ENCODE data around the gene RTL1. TPM values are rescaled to one million over a fixed set of nuclear protein-coding genes. Genes with fewer than 3 reads are reported as not detected.
A peak's percentile ranks its signal among the peaks of the same experiment; 100 is the strongest.

RTL1 gene
- polyA plus RNA-seq, 6 donors from 2014 or later = not detected

DNA sequence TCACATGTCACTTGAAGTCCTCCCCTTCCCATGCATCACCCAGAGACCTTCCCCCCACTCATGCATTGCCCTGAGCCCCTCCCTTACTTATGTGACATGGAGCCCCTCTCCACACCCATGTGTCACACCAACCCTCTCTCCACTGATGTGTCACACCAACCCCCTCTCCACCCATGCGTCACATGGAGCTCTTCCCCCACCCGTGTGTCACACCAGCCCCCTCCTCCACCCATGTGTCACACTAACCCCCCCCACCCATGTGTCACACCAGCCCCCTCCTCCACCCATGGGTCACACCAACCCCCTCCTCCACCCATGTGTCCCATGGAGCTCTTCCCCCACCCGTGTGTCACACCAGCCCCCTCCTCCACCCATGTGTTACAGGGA, 30.4 kb downstream of the RTL1 start:
- Mint-ChIP-seq H3K27ac (peak overlapping the region in 1 of 6 donors; percentile 59), H3K27me3 (peaks cover 0 to 10% (median 4%) of the 10 kb centered on the region in 3 donors)
- no peak for ATAC-seq (ENCODE audit: low read depth in 2 of 2)

DNA sequence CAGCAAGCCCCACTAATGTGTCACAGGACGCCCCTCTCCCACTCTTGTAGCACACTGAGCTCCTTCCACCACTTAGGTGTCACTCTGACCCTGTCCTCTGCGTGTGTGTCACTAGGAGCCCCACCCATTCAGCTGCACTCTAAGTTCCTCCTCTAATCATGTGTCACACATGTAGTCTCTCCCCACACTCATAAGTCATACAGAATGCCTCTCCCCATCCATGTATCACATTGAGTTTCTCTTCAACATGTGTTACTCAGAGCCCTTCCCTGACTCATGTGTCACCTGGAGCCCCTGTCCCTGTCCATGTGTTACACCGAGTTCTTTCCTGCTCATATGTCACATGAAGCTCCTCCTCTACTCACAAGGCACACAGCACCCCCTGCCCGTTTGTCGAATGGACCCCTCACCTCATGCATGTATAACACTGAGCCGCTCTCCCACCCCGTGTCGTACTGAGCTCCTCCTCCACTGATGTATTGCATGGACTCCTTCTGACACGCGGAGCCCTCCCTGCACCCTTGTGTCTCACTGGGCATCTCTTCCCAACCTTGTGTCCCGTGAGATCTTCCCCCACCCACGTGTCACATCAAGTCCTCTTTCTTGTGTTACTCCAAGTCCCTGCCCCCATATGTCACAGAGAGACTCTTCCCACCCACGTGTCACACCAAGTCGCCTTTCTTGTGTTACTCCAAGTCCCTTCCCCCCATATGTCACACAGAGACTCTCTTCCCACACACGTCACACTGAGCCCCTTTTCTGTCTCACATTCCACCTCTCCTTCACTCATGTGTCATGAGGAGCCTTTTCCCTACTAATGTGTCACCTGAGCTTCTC, 31.0 kb downstream of the RTL1 start:
- peaks cover 0 to 4% (median 0%) of the 10 kb centered on the region in 3 donors for H3K27me3 Mint-ChIP-seq
- ATAC-seq (ENCODE audit: low read depth in 2 of 2) (no peak), DNase-seq (no peak)
- no peaks in the 10 kb centered on the region for H3K36me3 Mint-ChIP-seq
- H3K4me3 Mint-ChIP-seq = no peak overlapping the region
- H3K4me1 Mint-ChIP-seq = peaks cover 0 to 7% (median 3%) of the 10 kb centered on the region in 3 donors
- no peak overlapping the region for H3K27ac Mint-ChIP-seq
- peaks cover 0 to 10% (median 2%) of the 10 kb centered on the region in 7 donors for H3K9me3 Mint-ChIP-seq

More for the DNA sequence above, 30.4 kb downstream of the RTL1 start:
- Mint-ChIP-seq H3K36me3 (no peaks in the 10 kb centered on the region), H3K4me1 (peaks cover 0 to 7% (median 3%) of the 10 kb centered on the region in 3 donors), H3K9me3 (peaks cover 0 to 10% (median 2%) of the 10 kb centered on the region in 7 donors), H3K4me3 (no peak overlapping the region)
- DNase-seq = no peak

DNA sequence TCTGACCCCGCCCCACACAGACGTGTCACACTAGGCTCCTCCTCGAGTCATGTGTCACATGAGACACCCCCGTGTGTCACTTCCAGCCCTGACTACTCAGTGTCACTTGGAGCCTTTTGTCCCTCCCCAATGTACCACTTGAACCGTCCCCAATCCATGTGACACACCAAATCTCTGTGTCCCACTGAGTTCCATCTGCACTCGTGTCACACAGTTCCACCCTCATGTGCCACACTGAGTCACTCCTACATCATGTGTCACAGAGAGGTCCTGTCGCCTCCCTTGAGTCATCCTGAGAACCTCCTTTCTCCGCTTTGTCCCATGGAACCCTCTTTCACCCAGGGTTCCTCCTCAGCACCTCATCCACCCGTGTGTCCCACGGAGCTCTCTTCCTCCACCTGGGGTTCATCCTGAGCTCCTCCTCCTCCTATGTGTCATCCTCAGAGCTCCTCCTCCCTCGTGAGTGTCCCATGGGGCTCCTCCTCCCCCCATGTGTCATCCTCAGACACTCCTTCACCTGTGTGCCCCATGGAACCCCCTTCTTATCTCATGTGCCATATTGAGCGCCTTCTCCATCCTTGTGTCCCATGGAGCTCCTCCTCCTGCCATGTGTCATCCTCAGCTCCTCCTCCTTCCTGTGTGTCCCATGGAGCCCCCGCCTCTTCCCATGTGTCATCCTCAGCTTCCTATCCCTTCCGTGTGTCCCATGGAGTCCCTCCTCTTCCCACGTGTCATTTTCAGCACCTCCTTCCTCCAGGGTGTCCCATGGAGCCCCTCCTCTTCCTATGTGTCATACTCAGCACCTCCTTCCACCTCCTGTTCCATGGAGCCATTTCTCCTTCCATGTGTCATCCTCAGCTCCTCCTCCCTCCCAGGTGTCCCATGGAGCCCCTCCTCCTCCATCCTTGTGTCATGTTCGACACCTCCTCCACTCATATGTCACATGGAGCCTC, 32.0 kb downstream of the RTL1 start:
- DNase-seq = no peak
- Mint-ChIP-seq H3K9me3 (peaks cover 0 to 10% (median 2%) of the 10 kb centered on the region in 7 donors), H3K27ac (peak overlapping the region in 1 of 6 donors; percentile 52), H3K4me1 (peaks cover 0 to 7% (median 3%) of the 10 kb centered on the region in 3 donors), H3K27me3 (no peaks in the 10 kb centered on the region), H3K36me3 (no peaks in the 10 kb centered on the region), H3K4me3 (peak overlapping the region in 1 of 8 donors; percentile 71)
- no peak for ATAC-seq (ENCODE audit: low read depth in 2 of 2)

DNA sequence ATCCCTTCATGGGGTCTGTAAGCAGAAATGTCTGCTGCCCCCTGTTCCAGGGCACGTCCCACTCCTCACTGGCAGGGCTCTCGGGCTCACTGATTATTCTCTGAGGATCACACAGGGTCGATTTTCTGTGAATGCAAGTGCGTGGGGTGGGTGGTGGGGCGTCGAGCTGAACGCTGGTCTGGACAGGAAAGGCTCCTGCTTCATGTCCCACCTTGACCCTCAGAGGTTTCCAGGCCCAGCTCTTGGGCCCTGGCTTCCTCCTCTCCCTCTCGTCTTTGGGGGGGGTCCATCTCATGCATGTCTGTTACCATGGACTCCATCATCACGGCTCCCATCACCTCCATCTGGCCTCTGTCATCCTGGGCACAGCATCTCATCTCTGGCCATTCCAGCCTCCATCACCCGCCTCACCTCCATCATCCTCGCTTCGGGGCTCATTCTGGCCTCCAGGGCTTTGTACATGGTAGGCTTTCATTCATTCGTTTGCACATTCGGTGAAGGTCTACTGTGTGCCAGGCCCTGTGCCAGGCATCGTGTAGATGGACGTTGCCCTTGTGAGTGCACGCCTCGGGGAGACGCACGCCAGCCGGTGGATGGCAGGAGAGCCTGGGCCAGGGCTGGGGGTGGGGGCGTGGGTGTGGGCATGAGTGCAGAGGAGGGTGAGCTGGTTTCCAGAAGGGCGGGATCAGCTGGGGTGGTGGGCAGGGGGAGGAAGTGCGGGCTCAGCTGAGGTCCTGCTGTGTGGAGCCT, 34.7 kb downstream of the RTL1 start:
- H3K27me3 Mint-ChIP-seq = no peaks in the 10 kb centered on the region
- no peak overlapping the region for H3K27ac Mint-ChIP-seq
- ATAC-seq (ENCODE audit: low read depth in 2 of 2) (no peak), DNase-seq (no peak)
- H3K9me3 Mint-ChIP-seq = peaks cover 0 to 10% (median 2%) of the 10 kb centered on the region in 7 donors
- no peak overlapping the region for H3K4me3 Mint-ChIP-seq
- no peaks in the 10 kb centered on the region for H3K36me3 Mint-ChIP-seq
- peaks cover 0 to 7% (median 3%) of the 10 kb centered on the region in 3 donors for H3K4me1 Mint-ChIP-seq

DNA sequence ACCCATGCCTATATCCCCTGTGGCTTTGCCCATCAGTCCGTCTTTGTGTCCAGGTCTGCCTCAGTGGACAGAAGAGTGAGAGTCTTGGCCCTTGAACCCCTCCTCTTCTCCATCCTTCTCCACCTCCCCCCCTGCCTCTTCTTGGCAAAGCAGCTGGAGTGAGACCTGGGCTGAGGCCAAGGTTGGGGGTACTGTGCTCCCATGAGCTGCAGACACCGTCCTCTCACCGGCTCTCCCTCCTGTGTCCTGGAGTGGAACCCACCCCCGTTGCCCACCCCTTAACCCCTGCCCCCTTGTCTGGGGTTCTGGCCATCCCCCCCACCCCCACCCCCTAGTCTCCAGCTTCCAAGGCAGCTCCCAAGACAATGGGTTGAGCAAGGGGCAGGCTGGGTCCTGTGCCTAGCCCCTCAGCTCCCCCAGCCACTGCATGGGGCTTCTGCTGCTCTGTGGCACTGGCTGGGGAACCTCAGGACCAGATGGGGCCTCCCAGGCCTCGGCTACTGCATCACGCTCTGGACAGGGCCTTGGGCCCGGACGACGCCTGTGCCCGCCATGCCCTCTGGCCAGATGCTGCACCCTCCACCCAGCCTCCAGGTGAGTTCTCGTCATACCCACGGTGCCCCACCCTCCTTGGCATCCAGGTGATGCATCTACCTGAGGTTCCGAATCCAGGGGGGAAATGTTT, 35.7 kb downstream of the RTL1 start:
- peaks cover 0 to 4% (median 3%) of the 10 kb centered on the region in 3 donors for H3K4me1 Mint-ChIP-seq
- H3K9me3 Mint-ChIP-seq = peaks cover 0 to 10% (median 1%) of the 10 kb centered on the region in 7 donors

DNA sequence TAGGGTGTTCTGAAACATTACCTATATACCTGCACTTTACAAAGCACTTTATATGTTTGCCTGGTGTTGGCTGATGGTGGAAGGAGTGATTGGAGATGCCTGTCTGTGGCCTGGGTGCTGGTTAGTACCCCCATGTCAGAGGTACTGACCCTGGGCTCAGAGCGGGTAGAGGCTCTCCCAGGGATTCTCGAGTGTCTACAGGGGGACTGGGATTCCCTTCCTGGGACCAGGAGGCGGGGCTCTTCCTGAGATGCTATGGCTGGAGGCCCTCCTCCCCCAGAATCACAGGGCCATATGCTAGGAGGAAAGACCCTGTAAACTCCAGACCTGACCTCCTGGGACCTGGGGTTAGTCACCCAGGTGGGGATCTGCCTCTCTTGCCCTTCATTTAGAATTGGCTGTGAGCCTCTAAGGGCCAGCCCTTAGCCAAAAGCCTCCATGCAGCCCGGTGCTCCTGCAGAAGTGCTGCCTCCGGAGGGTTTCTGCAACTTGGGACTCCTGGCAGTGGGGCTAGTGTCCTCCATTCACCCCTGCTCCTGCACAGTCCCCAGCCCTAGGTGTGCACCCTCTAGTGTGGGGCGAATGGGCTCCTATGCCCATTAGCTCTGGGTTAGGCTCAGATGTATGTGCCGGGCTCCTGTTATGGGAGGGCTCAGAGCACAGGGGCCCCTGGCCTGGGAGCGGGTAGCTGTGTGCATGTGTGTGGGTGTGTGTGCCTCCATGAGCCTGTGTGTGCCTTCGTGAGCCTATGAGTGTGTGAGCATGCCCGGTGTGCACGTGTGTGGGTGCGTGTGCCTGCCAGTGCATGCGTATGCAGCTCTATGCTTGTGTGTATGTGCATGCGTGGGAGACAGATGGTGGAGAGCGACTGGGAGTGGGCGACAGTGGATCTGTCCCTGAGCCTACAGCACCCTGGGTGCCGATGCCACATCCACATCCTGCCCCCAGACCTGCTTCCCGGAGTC, 36.6 kb downstream of the RTL1 start:
- no peak for ATAC-seq (ENCODE audit: low read depth in 2 of 2)
- no peak for DNase-seq
- peaks cover 0 to 4% (median 0%) of the 10 kb centered on the region in 3 donors for H3K27me3 Mint-ChIP-seq
- H3K4me1 Mint-ChIP-seq = peaks cover 0 to 7% (median 4%) of the 10 kb centered on the region in 3 donors
- H3K4me3 Mint-ChIP-seq = no peak overlapping the region
- peaks cover 0 to 8% (median 1%) of the 10 kb centered on the region in 7 donors for H3K9me3 Mint-ChIP-seq
- no peak overlapping the region for H3K27ac Mint-ChIP-seq
- no peaks in the 10 kb centered on the region for H3K36me3 Mint-ChIP-seq

More for the DNA sequence above, 35.7 kb downstream of the RTL1 start:
- Mint-ChIP-seq H3K27ac (no peak overlapping the region), H3K27me3 (no peaks in the 10 kb centered on the region), H3K36me3 (no peaks in the 10 kb centered on the region), H3K4me3 (no peak overlapping the region)
- DNase-seq (no peak), ATAC-seq (ENCODE audit: low read depth in 2 of 2) (no peak)

DNA sequence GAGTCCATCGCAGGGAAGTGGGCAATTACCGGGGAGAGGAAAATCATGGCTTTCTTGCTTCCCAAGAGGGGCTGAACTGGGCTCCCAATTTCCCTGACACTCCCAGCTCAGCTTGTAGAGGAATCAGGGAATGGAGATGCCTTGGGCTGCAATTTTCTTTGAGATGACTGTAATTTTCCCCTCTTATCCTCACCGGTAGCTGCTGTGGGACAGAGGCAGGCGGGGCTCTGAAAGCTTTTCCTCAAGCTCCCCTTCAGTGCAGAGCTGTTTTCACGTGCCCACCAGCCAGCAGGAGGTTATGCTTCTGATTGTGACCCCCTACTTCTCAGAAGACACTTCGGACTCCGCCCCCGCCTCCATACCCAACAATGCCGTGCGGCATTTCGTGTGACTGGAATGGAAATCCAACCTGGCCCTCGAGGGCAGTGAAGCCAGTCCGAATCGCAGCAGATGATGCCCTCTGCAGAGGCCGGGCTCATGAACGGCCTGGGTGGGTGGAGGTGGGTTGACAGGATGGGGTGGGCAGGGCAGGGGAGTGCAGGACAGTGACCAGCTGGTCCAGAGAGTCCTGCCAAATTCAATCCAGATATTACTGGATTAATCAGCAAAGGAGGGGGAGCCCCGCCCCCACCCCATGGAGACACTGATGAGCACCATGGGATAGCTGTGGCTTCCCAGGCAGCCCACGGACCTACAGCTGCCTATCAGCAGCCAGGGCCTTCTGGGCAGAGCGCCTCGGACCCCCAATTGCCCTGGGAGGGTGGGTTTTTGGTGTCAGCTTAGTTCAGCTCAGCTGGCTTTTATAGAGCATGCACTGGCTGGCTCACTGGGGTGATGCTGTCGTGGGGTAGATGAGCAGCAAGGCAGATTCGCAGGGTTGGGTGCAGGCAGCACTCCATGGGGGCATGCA, 37.6 kb downstream of the RTL1 start:
- ATAC-seq (ENCODE audit: low read depth in 2 of 2) (no peak), DNase-seq (no peak)
- H3K36me3 Mint-ChIP-seq = no peaks in the 10 kb centered on the region
- peaks cover 0 to 7% (median 0%) of the 10 kb centered on the region in 3 donors for H3K27me3 Mint-ChIP-seq
- no peak overlapping the region for H3K27ac Mint-ChIP-seq
- H3K9me3 Mint-ChIP-seq = peaks cover 0 to 7% (median 0%) of the 10 kb centered on the region in 7 donors
- H3K4me1 Mint-ChIP-seq = peaks cover 0 to 6% (median 0%) of the 10 kb centered on the region in 3 donors
- H3K4me3 Mint-ChIP-seq = no peak overlapping the region

DNA sequence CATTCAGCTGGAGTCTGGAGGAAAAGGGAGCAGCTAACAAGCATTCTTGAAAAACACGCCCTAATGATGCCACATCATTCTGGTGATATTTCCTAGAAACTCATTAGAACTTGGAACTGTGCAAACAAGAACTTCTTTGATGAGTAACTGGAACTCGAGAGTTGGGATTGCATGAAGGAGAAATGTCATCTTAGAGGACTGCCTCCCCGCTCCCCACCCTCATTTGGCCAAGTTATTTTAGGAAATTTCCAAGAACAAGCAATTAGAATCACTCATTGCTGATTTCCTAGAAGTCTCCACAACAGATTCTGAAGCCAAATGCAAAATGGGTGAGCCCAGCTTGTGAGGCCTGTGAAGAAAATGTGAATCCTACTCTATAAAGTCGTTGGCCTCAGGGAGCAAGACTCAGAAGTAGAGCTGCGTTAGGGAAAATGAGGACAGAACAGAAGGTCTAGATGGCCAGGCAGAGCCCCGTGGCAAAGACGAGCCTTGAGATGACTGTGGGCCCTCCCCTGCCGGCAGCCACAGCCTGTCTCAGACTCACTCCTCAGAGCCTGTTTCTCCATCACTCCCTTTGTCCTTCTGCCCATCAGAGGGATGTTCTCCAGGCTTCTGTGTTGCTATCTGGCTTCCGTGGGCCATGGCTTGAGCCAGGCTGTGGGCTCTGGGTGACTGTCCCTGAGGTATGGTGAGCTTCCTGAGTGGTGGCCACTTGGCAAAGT, 38.4 kb downstream of the RTL1 start:
- peaks cover 0 to 6% (median 0%) of the 10 kb centered on the region in 3 donors for H3K4me1 Mint-ChIP-seq
- no peak overlapping the region for H3K4me3 Mint-ChIP-seq
- DNase-seq (no peak), ATAC-seq (ENCODE audit: low read depth in 2 of 2) (no peak)
- peaks cover 0 to 7% (median 0%) of the 10 kb centered on the region in 7 donors for H3K9me3 Mint-ChIP-seq
- H3K27me3 Mint-ChIP-seq = peaks cover 0 to 10% (median 8%) of the 10 kb centered on the region in 3 donors
- H3K36me3 Mint-ChIP-seq = no peaks in the 10 kb centered on the region
- H3K27ac Mint-ChIP-seq = no peak overlapping the region

DNA sequence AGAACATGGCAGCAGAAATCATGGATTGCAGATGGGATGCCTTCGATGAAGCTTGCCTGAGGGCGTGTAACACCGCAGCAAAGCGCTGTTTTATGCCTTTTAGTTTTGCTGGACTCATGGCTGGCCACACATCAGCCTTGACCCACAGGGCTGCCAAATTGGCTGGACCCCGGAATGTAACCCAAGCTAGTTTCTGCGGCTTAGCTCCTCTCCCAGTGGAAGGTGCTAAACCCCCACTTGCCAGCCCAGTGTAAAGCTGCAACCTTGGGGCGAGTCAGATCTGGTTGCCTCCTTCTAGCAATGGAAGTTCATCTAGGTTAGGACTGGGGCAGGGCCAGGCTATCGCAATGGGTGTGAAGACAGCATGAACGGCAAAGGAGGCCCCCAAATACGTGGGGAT, 39.3 kb downstream of the RTL1 start:
- H3K27me3 Mint-ChIP-seq = peaks cover 0 to 15% (median 13%) of the 10 kb centered on the region in 3 donors
- H3K4me1 Mint-ChIP-seq = peaks cover 0 to 6% (median 0%) of the 10 kb centered on the region in 3 donors
- DNase-seq = no peak
- peaks cover 0 to 7% (median 0%) of the 10 kb centered on the region in 7 donors for H3K9me3 Mint-ChIP-seq
- ATAC-seq (ENCODE audit: low read depth in 2 of 2) = no peak
- no peaks in the 10 kb centered on the region for H3K36me3 Mint-ChIP-seq
- no peak overlapping the region for H3K27ac Mint-ChIP-seq
- H3K4me3 Mint-ChIP-seq = peak overlapping the region in 1 of 8 donors; percentile 22

DNA sequence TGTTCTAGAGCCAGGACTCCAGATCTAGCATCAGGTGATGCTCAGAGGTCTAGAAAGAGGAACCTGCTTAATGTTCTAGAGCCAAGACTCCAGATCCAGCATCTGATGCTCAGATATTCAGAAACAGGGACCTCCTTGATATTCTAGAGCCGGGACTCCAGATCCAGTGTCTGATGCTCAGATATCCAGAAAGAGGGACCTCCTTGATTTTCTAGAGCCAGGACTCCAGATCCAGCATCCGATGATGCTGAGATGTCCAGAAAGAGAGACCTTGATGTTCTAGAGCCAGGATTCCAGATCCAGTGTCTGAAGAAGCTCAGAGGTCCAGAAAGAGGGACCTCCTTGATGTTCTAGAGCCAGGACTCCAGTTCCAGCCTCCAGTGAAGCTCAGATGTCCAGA, 40.7 kb downstream of the RTL1 start:
- Mint-ChIP-seq H3K4me1 (peaks cover 0 to 6% (median 0%) of the 10 kb centered on the region in 3 donors), H3K27ac (no peak overlapping the region), H3K36me3 (no peaks in the 10 kb centered on the region), H3K27me3 (peaks cover 0 to 23% (median 19%) of the 10 kb centered on the region in 3 donors), H3K4me3 (no peak overlapping the region), H3K9me3 (peaks cover 0 to 7% (median 0%) of the 10 kb centered on the region in 7 donors)
- DNase-seq = no peak
- ATAC-seq (ENCODE audit: low read depth in 2 of 2) = no peak

All from naive B cell (primary cell).